HepG2 (cell line): ENCODE results near the gene ZNF213. TPM values are rescaled to one million over a fixed set of nuclear protein-coding genes. Genes with fewer than 3 reads are reported as not detected.

Source experiments
- CEBPG ChIP-seq: IDR thresholded peaks from 2 replicates; pipeline ENCODE4 v1.6.1; 2016
- GTF2F1 ChIP-seq: fragments of 150-350 bp; IDR thresholded peaks from 2 replicates; pipeline ENCODE4 v1.6.1; 2014; ENCODE audit warnings: low read length
- HBP1 ChIP-seq: IDR thresholded peaks from 2 replicates; pipeline ENCODE4 v1.6.1; 2016; ENCODE audit warnings: low read depth, control low read depth
- HMG20A ChIP-seq: IDR thresholded peaks from 2 replicates; pipeline ENCODE4 v1.6.1; 2016; ENCODE audit warnings: borderline replicate concordance
- HMGXB4 ChIP-seq, 2 experiments: sonication (generic) in 1 of 2; formaldehyde crosslinking in 1 of 2; IDR thresholded peaks; 2 replicates each; pipeline versions ENCODE4 v1.4.0 to v1.6.1; 2018 to 2020; ENCODE audit warnings: missing genetic modification reagents in 2 of 2, borderline replicate concordance in 1 of 2, low read depth in 1 of 2, mild to moderate bottlenecking in 1 of 2, missing biosample characterization in 1 of 2
- HOXA3 ChIP-seq: sonication (generic); formaldehyde crosslinking; IDR thresholded peaks from 2 replicates; pipeline ENCODE4 v1.5.0; 2020; ENCODE audit warnings: missing genetic modification reagents
- HOXA9 ChIP-seq: sonication (generic); formaldehyde crosslinking; IDR thresholded peaks from 2 replicates; pipeline ENCODE4 v1.8.1; 2022; ENCODE audit warnings: missing genetic modification reagents, mild to moderate bottlenecking, moderate library complexity, borderline replicate concordance
- LCORL ChIP-seq, 2 experiments: fragments of 450-650 bp in 1 of 2; sonication (generic) in 1 of 2; formaldehyde crosslinking in 1 of 2; IDR thresholded peaks; 2 replicates each; pipeline versions ENCODE4 v1.5.0 to v1.6.1; 2017 to 2020; ENCODE audit warnings: antibody characterized with exemption in 1 of 2, missing genetic modification reagents in 1 of 2
- MZF1 ChIP-seq: sonication (generic); formaldehyde crosslinking; IDR thresholded peaks from 2 replicates; pipeline ENCODE4 v1.8.1; 2023; ENCODE audit warnings: mild to moderate bottlenecking, missing genetic modification reagents, borderline replicate concordance
- ZBTB21 ChIP-seq: sonication (generic); formaldehyde crosslinking; IDR thresholded peaks from 2 replicates; pipeline ENCODE4 v1.4.0; 2020; ENCODE audit warnings: missing genetic modification reagents
- ZFP1 ChIP-seq: IDR thresholded peaks from 2 replicates; pipeline ENCODE4 v1.6.1; 2016
- ZMAT5 ChIP-seq: sonication (generic); formaldehyde crosslinking; IDR thresholded peaks from 2 replicates; pipeline ENCODE4 v1.5.0; 2020; ENCODE audit warnings: mild to moderate bottlenecking, low read depth, missing genetic modification reagents, borderline replicate concordance
- ZMYM3 ChIP-seq: sonication (generic); formaldehyde crosslinking; IDR thresholded peaks from 2 replicates; pipeline ENCODE4 v1.5.1; 2020; ENCODE audit warnings: mild to moderate bottlenecking, missing genetic modification reagents
- ZNF235 ChIP-seq: sonication (generic); formaldehyde crosslinking; IDR thresholded peaks from 2 replicates; pipeline ENCODE4 v1.8.1; 2023; ENCODE audit warnings: mild to moderate bottlenecking, missing genetic modification reagents, borderline replicate concordance
- ZNF280D ChIP-seq: sonication (generic); formaldehyde crosslinking; IDR thresholded peaks from 2 replicates; pipeline ENCODE4 v1.5.1; 2020; ENCODE audit warnings: mild to moderate bottlenecking, missing genetic modification reagents
- ZNF354B ChIP-seq: sonication (generic); formaldehyde crosslinking; IDR thresholded peaks from 2 replicates; pipeline ENCODE4 v1.8.0; 2022; ENCODE audit warnings: mild to moderate bottlenecking, missing genetic modification reagents
- ZNF512 ChIP-seq: sonication (generic); formaldehyde crosslinking; IDR thresholded peaks from 2 replicates; pipeline ENCODE4 v1.4.0; 2020; ENCODE audit warnings: mild to moderate bottlenecking, missing genetic modification reagents
- ZNF629 ChIP-seq: sonication (generic); formaldehyde crosslinking; conservative IDR thresholded peaks from 2 replicates; pipeline ENCODE4 v1.5.0; 2020; ENCODE audit warnings: missing genetic modification reagents
- ZNF766 ChIP-seq: sonication (generic); formaldehyde crosslinking; IDR thresholded peaks from 2 replicates; pipeline ENCODE4 v1.5.0; 2020; ENCODE audit warnings: missing genetic modification reagents, borderline replicate concordance
- polyA plus RNA-seq, 8 experiments: library from polyadenylated mRNA; depleted of rRNA in 3 of 8; stranded (reverse) in 7 of 8; unstranded in 1 of 8; fragments of >200 nt; fragmentation: Illumina TruSeq in 4 of 8; extraction: Trizol in 4 of 8; gene quantifications; 2 replicates each; pipeline versions ENCODE4 v1.2.1 to v1.2.3, GENCODE V29; 2011 to 2016; ENCODE audit warnings: low read depth in 4 of 8, missing spikeins in 1 of 8, mixed read lengths in 1 of 8; ENCODE audit not compliant: insufficient read depth in 1 of 8
- total RNA-seq, 5 experiments: library from RNA; depleted of rRNA; stranded (reverse); fragments of >200 nt; fragmentation: Illumina TruSeq; extraction: Trizol; gene quantifications; 2 replicates each; pipeline ENCODE4 v1.2.3, GENCODE V29; 2016; ENCODE audit warnings: low read depth in 1 of 5

The ZNF213 gene
- total and polyA plus RNA-seq, 2 of the 13 experiments (the other 11 are each of a cell fraction or from before 2014, with no cell fraction given) = 0.59 to 0.97 TPM

GRCh38 chr16:3187798-3188674 lies 53.2 kb downstream of the ZNF213 start, which contains the start of gene OR1F1 (continued):
- no peak for TF ChIP-seq HBP1 (CRISPR knock-in tag)
- TF ChIP-seq HOXA3 = peak; percentile 43; the same call in 1 of the 2 replicates
- TF ChIP-seq HOXA9 = no peak
- TF ChIP-seq ZNF512 (CRISPR knock-in tag) = no peak
- TF ChIP-seq ZBTB21 = peak; percentile 31; the same call in 1 of the 2 replicates
- TF ChIP-seq CEBPG (CRISPR knock-in tag) = no peak
- TF ChIP-seq ZNF629 (CRISPR knock-in tag) = peak; percentile 61
- 0 out of 2 replicates have a peak, but pooled peaks have one; percentile 26 for TF ChIP-seq ZNF280D (CRISPR knock-in tag)
- no peak for TF ChIP-seq GTF2F1
- no peak for TF ChIP-seq ZNF354B (CRISPR knock-in tag)
- no peak; the same call in 1 of the 2 replicates for TF ChIP-seq HMG20A (CRISPR knock-in tag)
- TF ChIP-seq MZF1 (CRISPR knock-in tag) = no peak
- peak; percentile 78; a peak in 2 of 4 replicates for TF ChIP-seq HMGXB4 (CRISPR knock-in tag; IDR thresholded peaks at IDR 0.05; ENCODE audit: borderline replicate concordance in 1 of 2, low read depth in 1 of 2)
- TF ChIP-seq ZNF235 (CRISPR knock-in tag) = no peak
- no peak for TF ChIP-seq ZMAT5 (CRISPR knock-in tag)
- TF ChIP-seq LCORL (IDR thresholded peaks at IDR 0.05) = no peak
- TF ChIP-seq LCORL (CRISPR knock-in tag; IDR thresholded peaks at IDR 0.05) = no peak
- TF ChIP-seq ZFP1 (CRISPR knock-in tag) = no peak
- no peak for TF ChIP-seq ZNF766 (CRISPR knock-in tag)
- peak; percentile 66; the same call in 1 of the 2 replicates for TF ChIP-seq ZMYM3 (CRISPR knock-in tag)
